Fibroblast of peridontal ligament (primary cell): ENCODE data around the gene MYBPH.

ENCODE experiments used
- DNase-seq: peaks from one replicate; pipeline ENCODE4 v3.0.0-alpha.2; 2010; ENCODE audit errors: extremely low read depth

The MYBPH gene

DNA sequence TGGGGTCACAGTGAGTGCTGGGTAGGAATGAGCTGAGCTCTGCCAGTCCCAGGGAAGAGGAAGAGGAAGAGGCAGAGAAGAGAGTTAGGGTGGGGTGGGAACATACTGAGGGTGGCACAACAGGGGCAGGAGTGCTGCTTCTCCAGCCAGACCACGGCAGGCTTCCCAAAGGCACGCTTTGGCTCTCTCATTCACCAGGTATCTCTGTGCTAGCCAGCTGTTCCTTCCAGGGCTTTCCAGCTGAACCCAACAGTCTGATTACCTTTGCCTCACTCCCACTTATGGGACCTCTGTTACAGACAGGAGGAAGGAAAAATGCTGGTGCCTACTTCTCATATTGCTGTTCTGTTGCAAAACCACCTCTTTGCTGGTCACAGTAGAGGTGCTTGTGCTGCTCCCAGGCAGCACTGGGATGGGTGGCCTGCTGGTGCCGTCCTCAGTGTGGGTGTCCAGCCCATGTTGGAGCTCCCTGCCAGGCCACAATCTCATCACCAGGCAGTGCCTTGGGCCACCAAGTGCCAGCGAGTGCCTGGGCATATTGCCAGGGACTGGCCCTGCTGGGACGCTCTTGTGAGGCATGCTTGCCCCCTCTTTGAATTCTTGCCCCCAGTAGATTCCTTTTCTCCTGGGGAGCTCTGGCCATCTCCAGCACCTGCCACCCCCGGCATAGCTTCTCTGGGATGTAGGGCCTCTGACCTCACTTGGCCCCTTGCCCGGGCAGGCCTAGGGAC lies 46.0 kb downstream of the MYBPH start:
- DNase-seq, result no peak

DNA sequence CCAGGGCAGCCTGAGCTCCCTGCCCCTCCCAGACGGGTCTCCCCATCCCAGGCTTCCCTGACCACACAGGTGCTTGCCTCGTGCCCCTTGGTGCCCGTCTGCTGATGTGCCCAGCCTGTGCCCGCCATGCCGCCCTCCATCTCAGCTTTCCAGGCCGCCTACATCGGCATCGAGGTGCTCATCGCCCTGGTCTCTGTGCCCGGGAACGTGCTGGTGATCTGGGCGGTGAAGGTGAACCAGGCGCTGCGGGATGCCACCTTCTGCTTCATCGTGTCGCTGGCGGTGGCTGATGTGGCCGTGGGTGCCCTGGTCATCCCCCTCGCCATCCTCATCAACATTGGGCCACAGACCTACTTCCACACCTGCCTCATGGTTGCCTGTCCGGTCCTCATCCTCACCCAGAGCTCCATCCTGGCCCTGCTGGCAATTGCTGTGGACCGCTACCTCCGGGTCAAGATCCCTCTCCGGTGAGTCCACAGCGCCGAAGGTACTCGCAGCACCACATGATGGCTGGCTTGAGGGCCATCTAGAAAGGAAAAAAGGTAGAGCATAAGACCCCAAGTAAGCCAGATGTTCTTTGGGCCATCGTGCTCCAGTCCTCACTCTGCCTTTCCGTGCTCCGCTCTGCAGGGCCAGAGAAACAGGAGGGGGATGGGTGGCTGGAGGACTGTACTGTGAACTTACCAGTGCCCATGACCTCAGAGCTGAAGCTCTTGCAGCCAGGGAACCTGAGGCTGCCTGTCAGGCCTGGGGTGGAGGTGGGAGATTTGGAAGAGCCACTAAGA lies 46.7 kb downstream of the MYBPH start:
- no peak for DNase-seq

DNA sequence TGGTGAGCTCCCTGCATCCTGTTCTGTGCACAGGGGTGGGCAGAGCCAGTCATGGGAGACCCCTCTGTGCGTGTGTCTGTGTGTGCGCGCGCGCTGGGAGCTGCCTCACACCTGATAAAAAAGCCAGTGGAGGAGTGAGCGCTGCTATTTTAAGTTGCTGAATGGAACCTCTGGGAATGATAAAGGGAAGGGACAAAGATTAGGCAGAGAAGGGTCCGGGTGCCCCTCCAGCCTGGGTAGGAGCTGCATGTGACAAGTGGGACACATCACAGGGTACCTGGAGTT lies 47.3 kb downstream of the MYBPH start:
- no peak for DNase-seq

- peak; percentile 37 for DNase-seq
These were observed 47.8 kb downstream of the MYBPH start, which contains the start of gene ADORA1 for GRCh38 chr1:203127666-203128430. Gene ADORA1 (plus strand): TSS chr1:203127726. CDS start chr1:203128842, 1,116 bp downstream.

DNA sequence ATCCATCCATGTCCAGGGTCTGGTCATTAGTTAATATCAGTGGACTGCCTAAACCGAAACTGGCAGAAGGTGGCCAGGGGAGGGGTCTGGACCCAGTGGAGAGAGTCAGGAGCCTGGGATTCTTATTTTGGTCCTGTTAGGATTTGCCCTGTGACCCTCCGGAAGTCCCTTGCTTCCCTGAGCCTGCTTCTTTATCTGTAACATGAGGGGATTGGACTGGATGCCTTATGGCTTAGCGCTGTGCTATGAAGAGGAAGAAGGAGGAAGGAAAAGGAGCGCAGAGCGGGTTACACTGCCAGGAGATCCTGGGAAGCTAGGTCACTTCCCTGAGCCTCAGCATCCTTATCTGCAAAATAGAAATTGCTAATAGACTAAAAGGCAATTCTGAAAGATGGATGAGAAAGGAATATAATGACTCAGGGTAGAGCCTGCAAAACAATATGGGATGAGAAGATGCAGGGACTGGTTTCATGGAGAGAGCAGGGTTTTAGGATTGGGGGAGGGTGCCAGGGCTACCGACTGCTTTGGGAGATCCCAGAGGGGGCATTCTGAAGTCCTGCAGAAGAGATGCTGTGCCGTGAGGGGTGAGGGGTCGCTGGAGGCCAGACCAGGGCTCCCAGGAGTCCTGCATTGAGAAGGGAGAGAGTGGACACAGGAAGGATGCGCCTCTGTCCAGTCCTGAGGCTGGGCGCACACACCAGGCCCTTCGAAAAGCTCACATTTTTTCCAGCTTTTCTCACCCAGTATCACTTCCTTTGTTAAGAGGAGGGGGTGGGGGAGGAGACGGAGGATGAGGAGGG lies 48.6 kb downstream of the MYBPH start:
- DNase-seq, result no peak

DNA sequence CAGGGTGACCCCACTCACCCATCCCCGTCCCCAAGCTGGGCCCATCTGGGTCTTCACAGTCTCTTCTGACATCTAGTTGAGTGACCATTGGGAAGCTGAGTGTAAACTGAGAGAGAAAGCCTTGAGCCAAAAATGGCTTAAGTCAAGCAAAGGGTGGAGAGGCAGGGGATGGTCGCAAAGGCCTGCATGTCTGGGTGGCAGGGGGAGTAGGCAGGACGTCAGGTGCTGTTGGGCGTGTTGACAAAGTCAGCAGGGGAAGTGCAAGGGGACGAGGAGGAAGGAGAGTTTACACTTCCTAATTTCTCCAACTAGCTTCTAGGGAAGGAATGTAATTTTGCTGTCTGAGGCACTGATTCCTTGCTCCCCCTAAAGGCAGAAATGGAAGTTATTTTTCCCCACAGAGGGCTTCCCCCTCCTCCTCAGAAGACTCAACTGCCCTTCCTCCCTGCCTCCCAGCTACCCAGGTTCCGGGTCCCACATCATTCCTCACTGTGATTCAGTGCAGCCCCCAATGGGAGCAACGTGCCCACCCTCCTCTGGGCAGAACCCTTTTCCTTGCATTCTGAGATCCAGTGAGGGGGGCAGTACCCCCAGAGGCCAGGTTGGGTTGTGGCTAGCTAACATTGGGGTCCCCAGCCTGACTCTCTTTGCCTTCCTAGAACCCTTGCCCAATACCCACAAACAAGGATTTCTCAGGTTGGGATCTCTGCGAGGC lies 49.3 kb downstream of the MYBPH start:
- peak; percentile 29 for DNase-seq

DNA sequence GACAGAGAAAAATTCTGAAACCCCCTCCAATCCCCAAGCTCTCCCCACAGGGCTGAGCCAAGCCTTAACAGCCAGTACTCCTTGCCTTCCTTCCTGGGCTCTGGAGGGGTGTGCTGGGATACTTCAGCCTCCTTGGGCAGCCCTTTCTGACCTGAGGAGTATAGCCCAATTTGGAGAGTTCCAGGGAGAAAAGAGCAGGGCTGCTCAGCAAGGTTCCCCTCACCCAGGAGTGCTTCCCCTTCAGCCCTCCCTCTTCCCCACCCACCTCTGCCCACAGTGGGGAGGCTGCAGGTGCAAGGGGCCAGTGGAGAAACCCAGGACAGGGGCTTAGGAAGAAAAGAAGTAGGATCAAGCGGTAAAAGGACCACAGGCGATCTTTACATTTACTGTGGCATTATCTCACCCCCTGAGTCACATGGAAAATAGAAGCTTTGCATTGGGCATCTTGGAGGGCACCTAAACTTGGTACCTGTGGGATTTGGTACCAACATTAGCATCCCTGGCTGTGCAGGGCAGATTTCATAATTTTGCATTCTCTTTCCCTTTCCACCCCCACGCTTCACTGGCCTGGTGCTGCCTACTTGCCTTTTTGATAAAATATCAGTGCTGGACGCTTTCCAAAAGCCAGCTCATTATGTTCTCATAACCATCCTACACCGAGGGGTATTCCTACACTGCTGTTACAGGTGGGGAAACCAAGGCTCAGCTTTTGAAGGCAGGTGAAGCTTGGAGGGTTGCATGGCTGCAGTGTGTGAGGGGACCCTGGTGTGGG lies 50.9 kb downstream of the MYBPH start:
- peak; percentile 17 for DNase-seq

DNA sequence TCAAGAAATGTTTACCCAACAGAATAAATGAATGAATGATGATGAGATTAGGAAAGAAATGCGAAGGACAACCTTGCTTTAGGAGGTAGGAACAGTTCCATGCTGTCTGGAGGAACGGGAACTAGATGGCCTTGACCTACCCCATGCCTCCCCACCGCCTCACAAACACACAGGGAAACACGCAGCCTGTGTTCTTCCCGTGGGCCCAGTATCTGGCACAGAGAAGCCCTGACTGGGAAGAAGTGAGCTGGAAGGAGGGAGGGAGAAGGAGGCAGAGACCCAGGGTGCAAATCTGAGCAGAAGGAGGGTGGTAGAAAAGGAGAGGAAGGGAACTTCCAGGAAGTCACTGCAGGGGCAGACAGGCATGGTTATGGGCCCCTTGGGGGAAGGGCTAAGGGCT lies 51.6 kb downstream of the MYBPH start:
- DNase-seq, result no peak

DNA sequence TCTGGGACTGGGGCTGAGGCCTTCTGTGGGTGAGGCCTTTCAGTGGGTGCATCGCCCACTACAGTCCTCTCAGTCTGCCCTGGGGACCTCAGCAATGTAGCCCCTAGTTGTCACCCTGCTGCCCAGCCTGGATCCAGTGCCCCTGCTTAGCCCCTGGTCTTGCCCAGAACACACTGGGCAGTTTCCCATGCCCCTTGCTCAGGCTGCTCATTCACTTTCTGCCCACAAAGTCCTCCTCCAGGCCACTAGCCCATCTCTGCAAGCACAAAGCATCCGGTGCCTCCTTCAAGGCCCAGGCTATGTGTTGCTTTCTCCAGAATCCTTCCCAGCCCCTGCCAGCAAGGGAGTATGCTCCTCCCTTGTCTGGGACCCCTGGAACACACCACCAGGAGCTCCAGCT lies 53.5 kb downstream of the MYBPH start:
- no peak for DNase-seq

DNA sequence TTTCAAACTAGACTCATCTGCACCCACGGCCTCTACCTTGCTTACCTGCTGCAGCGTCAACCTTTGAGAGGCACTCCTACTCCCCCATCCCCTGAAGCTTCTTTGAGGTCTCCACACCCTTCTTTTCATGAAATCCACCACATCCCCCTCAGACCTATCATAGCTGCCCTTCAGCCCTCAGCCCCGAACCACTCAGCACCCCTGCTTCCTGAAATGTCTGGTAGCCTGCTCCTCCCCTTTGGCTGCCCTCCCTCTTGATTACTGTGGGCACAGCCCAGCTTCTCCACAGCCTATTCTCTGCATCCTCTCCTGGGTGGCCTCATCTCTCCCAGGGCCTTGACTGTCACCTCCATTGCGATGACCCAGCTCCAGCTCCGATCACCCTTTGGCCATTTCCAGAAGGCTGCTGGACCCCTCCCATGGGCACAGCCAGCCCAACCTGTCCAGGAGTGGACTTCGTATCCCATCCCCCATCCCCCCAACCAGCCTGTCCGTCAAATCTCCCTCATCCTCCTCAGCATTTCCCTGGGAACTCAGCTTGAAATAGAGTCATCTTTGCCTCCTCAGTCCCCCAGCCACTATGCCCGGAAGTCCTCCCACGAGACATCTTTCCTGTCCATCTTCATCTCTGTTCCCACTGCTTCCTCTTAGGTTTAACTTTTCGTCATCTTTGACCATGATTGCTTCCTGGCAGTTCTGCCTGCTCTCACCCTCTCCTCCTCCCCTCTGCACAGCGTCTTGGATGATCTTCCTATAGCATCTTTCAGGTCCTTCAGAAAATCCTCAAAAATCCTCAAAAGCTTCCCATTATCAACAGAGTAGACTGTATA lies 54.2 kb downstream of the MYBPH start:
- no peak for DNase-seq

GRCh38 chr1:203120325-203121153 lies 55.1 kb downstream of the MYBPH start:
- no peak for DNase-seq
